ENCODE results near the gene PLS3.

- TF ChIP-seq POLR2A (IDR thresholded peaks at IDR 0.05) (no peak), CTCF (IDR thresholded peaks at IDR 0.05) (no peak), EP300 (IDR thresholded peaks at IDR 0.05) (no peak)
These were observed 45.9 kb downstream of the PLS3 start for GRCh38 chrX:115606861-115607260.
